C4-2B (cell line): ENCODE data around the gene GPR137.

ENCODE experiments used
- CTCF ChIP-seq: fragments of 450-650 bp; conservative IDR thresholded peaks from 2 replicates; pipeline ENCODE4 v1.5.1; 2017; ENCODE audit warnings: mild to moderate bottlenecking
- ZFX ChIP-seq: fragments of 450-650 bp; IDR thresholded peaks from 2 replicates; pipeline ENCODE4 v1.6.1; 2017

- TF ChIP-seq CTCF (peak; percentile 97), ZFX (peak; percentile 41; the same call in 1 of the 2 replicates)
These were observed 34.5 kb upstream of the GPR137 start, which contains the start of gene PLCB3 for GRCh38 chr11:64251016-64251752.
